ES-I3 (cell line): Measurements from ENCODE around the gene MOB3A.
"Not testable (repeated sequence)": the region's sequence is repeated elsewhere in the genome, so short reads cannot be mapped to it uniquely, and the experiment has no call there.

Source experiments
- H3K36me3 ChIP-seq: 2 replicates; pipeline ENCODE4 v1.6.1; 2013; ENCODE audit warnings: mild to moderate bottlenecking, low read length, control low read depth, moderate library complexity; ENCODE audit not compliant: insufficient read depth
- H3K4me1 ChIP-seq: 2 replicates; pipeline ENCODE4 v1.6.1; 2013; ENCODE audit warnings: mild to moderate bottlenecking, control low read depth, low read length; ENCODE audit not compliant: insufficient read depth
- H3K9ac ChIP-seq: 2 replicates; pipeline ENCODE4 v1.6.1; 2013; ENCODE audit warnings: low read depth, mild to moderate bottlenecking, low read length, moderate library complexity
- H3K9me3 ChIP-seq: 2 replicates; pipeline ENCODE4 v1.6.1; 2013; ENCODE audit warnings: mild to moderate bottlenecking, low read length, moderate library complexity; ENCODE audit not compliant: control insufficient read depth, insufficient read depth

MOB3A gene

GRCh38 chr19:2103045-2103707 is 7.0 kb upstream of the MOB3A start:
- Histone ChIP-seq H3K36me3 (peaks cover 17% of the 10 kb centered on the region), H3K9ac (no peak overlapping the region), H3K4me1 (no peaks in the 10 kb centered on the region), H3K9me3 (peaks cover 10% of the 10 kb centered on the region; the same call in 1 of the 2 replicates)

DNA sequence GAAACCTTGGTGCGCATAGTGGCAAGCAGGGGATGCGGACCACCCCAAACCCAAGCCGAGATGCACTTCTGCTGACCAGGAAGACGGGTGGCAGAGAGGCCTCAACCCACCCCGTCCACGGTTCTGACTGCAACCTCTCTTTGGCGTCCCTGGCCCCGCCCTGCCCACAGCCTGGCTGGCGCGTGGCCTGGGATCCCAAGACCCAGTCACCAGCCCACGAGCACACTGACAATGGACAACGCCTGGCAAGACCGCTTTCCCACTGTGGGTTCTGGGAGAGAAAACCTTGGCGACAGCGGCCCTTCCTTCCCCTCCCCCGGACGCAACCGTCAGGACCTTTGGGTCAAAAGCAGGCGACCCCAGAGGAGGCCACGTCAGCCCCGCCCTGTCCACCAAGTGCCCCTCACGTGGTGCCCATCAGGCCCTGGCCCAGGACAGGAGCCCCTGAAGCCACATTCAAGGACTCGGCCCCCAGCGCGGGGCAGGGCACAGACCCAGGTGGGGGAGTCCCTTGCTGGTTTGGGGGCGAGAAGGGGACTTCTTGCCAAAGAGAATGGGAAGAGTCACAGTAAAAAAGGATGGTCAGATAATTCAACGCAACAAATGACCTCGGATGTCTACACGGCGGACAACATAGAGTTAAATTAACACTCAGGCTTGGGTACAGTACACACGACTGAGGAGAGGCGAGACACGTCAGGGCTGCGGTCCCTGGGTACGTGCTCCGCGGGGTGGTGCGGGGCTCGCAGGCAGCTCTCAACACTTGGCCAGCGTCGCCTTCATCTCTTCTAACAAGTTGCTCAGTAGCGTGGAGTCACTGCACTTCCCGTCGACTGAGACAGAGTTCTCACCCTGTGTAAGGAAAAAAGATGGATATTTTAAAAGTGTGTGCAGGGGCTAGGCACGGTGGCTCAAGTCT is 5.5 kb upstream of the MOB3A start:
- Histone ChIP-seq H3K4me1 (no peaks in the 10 kb centered on the region), H3K9me3 (peaks cover 9% of the 10 kb centered on the region; the same call in 1 of the 2 replicates), H3K36me3 (peaks cover 10% of the 10 kb centered on the region), H3K9ac (no peak overlapping the region)

DNA sequence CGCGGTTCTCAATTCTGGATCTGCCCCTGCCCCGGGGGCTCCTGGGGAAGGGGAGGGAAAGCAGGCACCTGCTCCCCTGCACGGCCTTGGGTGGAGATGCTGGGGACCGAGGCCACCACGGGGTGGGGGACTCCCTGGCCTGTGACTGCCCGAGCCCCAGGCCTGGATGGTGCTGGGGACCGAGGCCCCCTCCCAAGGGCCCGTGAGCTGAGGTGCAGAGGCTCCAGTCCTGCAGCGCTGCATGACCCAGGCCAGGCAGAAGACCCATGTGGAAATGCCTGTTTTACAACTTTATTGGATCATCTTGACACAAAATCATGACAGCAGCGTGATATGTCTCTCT is 4.6 kb upstream of the MOB3A start:
- H3K36me3 ChIP-seq: peaks cover 6% of the 10 kb centered on the region
- H3K4me1 ChIP-seq: no peaks in the 10 kb centered on the region
- H3K9ac ChIP-seq: no peak overlapping the region
- H3K9me3 ChIP-seq: no peaks in the 10 kb centered on the region

- Histone ChIP-seq H3K9me3 (no peaks in the 10 kb centered on the region), H3K9ac (no peak overlapping the region), H3K36me3 (peaks cover 6% of the 10 kb centered on the region), H3K4me1 (no peaks in the 10 kb centered on the region)
These were observed 4.0 kb upstream of the MOB3A start for GRCh38 chr19:2099937-2100718.

- Histone ChIP-seq H3K9ac (no peak overlapping the region), H3K36me3 (peaks cover 6% of the 10 kb centered on the region), H3K4me1 (no peaks in the 10 kb centered on the region), H3K9me3 (no peaks in the 10 kb centered on the region)
These were observed 3.0 kb upstream of the MOB3A start for GRCh38 chr19:2099054-2099501.

DNA sequence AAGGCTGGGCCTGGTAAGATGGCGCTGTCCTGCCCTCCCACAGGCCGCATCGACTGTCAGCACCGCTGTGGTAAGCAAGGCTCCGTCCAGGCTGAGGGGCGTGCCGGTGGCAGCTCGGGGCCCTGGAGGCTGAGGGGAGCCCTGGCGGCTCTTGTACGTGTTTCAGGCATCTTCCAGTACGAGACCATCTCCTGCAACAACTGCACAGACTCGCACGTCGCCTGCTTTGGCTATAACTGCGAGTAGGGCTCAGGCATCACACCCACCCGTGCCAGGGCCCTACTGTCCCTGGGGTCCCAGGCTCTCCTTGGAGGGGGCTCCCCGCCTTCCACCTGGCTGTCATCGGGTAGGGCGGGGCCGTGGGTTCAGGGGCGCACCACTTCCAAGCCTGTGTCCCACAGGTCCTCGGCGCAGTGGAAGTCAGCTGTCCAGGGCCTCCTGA is 1.8 kb upstream of the MOB3A start:
- Histone ChIP-seq H3K9ac (no peak overlapping the region), H3K36me3 (peaks cover 3% of the 10 kb centered on the region; the same call in 1 of the 2 replicates), H3K9me3 (no peaks in the 10 kb centered on the region), H3K4me1 (no peaks in the 10 kb centered on the region)

GRCh38 chr19:2097203-2097885 is 1.2 kb upstream of the MOB3A start:
- Histone ChIP-seq H3K36me3 (peaks cover 3% of the 10 kb centered on the region; the same call in 1 of the 2 replicates), H3K9ac (peak overlapping the region; percentile 58; the same call in 1 of the 2 replicates), H3K4me1 (no peaks in the 10 kb centered on the region), H3K9me3 (no peaks in the 10 kb centered on the region)

- Histone ChIP-seq H3K9ac (peak within 1 kb of the TSS; percentile 87), H3K36me3 (no peaks in the 10 kb centered on the region), H3K9me3 (no peaks in the 10 kb centered on the region), H3K4me1 (no peaks in the 10 kb centered on the region)
These were observed 515 bp upstream of the MOB3A start, which contains the start of gene IZUMO4 for GRCh38 chr19:2096480-2097202. Gene IZUMO4 (plus strand): TSS chr19:2096915. CDS start chr19:2096946, 31 bp downstream.

DNA sequence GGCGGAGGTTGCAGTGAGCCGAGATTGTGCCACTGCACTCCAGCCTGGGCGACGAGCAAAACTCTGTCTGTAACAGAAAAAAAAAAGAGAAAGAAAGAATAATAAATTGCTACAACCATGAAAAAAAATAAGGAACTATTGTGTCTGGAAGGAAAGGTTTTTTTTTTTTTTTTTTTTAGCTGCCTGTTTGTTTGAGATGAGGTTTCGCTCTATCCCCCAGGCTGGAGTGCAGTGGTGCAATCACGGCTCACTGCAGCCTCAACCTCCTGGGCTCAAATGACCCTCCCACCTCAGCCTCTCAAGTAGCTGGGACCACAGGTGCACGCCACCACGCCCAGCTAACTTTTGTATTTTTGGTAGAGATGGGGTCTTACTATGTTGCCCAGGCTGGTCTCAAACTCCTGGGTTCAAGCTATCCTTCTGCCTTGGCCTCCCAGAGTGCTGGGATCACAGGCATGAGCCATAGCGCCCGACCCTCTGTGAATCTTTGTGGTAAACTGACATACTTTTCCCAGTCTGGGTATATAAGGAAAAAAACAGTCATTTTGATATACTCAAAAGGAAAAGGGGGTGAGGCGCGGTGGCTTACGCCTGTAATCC is 4.1 kb downstream of the MOB3A start:
- not testable (repeated sequence) for H3K36me3 ChIP-seq, H3K9me3 ChIP-seq, H3K9ac ChIP-seq
- peaks cover 19% of the 10 kb centered on the region for H3K4me1 ChIP-seq

GRCh38 chr19:2089727-2090053 is 6.4 kb downstream of the MOB3A start:
- H3K36me3 ChIP-seq: no peaks in the 10 kb centered on the region
- no peaks in the 10 kb centered on the region for H3K9me3 ChIP-seq
- H3K4me1 ChIP-seq: peaks cover 19% of the 10 kb centered on the region
- no peak overlapping the region for H3K9ac ChIP-seq

GRCh38 chr19:2089001-2089711 is 7.0 kb downstream of the MOB3A start:
- H3K36me3 ChIP-seq: no peaks in the 10 kb centered on the region
- peaks cover 19% of the 10 kb centered on the region for H3K4me1 ChIP-seq
- H3K9me3 ChIP-seq: no peaks in the 10 kb centered on the region
- H3K9ac ChIP-seq: no peak overlapping the region

DNA sequence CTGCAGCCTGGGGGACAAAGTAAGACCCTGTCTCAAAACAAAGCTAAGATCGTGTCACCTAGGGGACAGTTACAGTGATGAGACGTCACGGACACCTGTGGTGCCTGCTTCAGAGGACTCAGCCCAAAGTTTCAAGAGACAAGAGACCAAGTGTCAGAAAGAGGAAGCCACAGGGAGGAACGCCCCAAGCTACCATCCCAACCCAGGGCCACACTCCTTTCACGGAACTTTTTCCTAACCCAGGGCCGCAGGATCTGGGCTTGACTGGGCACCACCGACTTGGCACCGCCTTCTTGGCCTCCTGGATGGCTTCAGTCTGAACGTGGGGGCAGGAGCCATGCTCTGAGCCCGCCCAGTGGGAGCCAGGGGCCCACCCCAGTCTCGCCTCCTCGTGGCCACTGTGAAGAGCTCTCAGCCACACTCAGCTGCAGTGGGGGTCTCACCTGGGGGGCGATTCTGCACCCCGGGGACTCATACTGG is 8.5 kb downstream of the MOB3A start:
- peaks cover 19% of the 10 kb centered on the region for H3K4me1 ChIP-seq
- no peaks in the 10 kb centered on the region for H3K9me3 ChIP-seq
- no peaks in the 10 kb centered on the region for H3K36me3 ChIP-seq
- H3K9ac ChIP-seq: no peak overlapping the region
